HG03558 (cell line): Measurements from ENCODE around the gene PDX1.

Experiments
- ATAC-seq: cut with Tn5 transposase; IDR thresholded peaks from one replicate; pipeline ENCODE4 v1.9.1; 2021; ENCODE audit warnings: moderate number of reproducible peaks; ENCODE audit not compliant: unreplicated experiment; ENCODE audit errors: extremely low read depth

Gene PDX1

DNA sequence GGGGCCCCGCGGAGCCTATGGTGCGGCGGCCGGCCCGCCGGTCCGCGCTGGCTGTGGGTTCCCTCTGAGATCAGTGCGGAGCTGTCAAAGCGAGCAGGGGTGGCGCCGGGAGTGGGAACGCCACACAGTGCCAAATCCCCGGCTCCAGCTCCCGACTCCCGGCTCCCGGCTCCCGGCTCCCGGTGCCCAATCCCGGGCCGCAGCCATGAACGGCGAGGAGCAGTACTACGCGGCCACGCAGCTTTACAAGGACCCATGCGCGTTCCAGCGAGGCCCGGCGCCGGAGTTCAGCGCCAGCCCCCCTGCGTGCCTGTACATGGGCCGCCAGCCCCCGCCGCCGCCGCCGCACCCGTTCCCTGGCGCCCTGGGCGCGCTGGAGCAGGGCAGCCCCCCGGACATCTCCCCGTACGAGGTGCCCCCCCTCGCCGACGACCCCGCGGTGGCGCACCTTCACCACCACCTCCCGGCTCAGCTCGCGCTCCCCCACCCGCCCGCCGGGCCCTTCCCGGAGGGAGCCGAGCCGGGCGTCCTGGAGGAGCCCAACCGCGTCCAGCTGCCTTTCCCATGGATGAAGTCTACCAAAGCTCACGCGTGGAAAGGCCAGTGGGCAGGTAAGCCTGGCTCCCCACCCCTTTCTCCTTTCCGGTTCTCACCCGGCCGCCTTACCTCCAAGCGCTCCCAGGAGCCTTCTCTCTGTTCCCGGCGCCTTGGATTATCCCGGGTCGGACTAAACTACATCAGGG is at the start of gene PDX1:
TSS of gene PDX1 (plus strand) at position 67 of the 743 bp plus-strand sequence. CDS start at position 206, 139 bp downstream.
- ATAC-seq = no peak

GRCh38 chr13:27878274-27878673 is 41.5 kb upstream of the PDX1 start:
- ATAC-seq = no peak

- ATAC-seq = no peak
Observed at GRCh38 chr13:27889471-27889870, 30.3 kb upstream of the PDX1 start.

DNA sequence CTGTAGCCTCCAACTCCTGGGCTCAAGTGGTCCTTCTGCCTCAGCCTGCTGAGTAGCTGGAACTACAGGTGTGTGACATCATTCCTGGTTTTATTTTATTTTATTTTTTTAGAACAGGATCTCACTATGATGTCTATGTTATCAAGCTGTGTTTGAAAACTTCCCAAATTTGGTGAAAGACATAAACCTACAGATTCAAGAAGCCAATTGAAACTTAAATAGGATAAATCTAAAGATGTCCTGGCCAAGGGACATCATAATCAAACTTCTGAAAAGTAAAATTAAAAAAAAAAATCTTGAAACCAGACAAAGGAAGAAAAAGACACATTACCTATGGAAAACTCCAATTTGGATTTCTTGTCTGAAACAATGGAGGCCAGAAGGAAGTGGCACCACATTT is 23.1 kb upstream of the PDX1 start:
- no peak for ATAC-seq

- ATAC-seq = no peak
Observed at GRCh38 chr13:27904719-27905118, 15.1 kb upstream of the PDX1 start.

GRCh38 chr13:27905650-27906049 is 14.2 kb upstream of the PDX1 start:
- ATAC-seq = no peak

GRCh38 chr13:27907121-27907787 is 12.5 kb upstream of the PDX1 start:
- ATAC-seq = no peak

DNA sequence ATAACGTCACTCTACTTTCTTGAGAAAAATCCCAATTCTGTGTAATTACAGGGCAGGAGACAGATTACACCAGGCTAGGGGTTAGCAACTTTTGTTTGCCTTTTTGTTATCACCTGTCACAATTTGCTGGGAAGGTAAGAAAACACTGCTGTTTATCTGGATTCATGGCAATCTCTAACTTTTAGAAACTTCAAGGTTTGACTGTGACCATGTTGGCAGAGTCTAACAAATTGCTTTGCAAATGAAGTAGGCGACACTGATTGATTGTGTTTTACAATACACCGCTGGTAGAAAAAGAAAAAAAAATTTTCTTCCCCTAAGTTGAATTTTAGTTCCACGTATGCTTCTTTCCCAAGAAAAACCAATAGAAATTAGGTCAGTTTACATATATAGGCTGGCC is 10.4 kb upstream of the PDX1 start:
- no peak for ATAC-seq

- no peak for ATAC-seq
Observed at GRCh38 chr13:27911521-27911920, 8.3 kb upstream of the PDX1 start.

DNA sequence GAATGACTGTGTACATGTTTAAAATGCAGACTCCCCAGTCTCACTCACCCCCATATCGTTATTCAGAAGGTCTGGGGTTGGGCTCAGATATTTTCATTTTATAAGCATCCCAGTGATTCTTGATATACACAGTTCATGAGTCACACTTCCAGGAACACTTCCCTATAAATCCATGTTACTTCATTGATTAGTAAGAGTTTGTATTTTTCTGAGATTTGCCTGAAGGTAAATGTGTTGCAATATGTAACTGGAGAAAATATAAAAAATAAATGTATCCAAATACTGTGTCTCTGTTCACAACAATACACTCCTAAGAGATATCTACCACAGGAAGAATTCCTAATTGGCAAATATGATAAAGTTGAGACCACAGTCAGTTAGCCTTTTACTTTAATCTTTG is 6.6 kb upstream of the PDX1 start:
- ATAC-seq = no peak

GRCh38 chr13:27915301-27916207 is 4.2 kb upstream of the PDX1 start:
- ATAC-seq = no peak

DNA sequence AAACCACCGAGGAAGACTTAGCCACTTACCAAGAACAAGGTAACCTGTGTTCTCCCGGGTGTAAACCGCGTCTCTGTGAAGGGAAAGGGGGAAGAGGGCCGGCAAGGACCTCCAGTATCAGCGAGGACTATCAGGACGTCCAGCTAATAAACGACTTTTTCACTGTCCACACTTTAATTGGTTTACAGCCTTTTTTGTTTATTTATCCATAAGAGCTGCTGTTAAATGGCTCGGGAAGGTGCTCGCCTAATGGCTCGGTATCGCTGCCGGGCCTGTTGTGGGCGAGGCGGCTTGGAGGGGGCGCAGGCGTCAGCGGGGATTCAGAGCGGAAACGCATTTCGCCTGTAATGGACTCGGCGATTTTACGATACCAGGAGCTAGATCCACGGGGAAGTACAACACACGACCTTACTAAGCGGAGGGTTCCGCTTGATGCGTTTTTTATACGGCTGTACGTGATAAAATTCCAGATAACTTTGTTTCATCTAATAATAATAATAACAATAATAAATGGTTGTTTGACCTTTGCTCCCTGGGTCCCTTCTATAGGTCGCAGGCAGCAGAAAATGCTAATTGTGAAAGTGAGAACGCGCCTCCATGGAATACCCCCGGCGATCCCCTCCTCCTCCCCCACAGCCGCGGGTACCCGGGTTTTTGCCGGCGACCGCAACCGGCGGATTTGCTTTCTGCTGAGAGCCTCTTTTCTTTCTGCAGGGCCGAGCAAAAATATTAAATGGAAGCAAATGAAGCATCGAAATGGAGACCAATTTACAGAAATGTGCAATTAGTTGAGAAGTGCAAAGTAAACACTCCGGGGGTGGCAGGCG is 2.5 kb upstream of the PDX1 start:
- no peak for ATAC-seq

DNA sequence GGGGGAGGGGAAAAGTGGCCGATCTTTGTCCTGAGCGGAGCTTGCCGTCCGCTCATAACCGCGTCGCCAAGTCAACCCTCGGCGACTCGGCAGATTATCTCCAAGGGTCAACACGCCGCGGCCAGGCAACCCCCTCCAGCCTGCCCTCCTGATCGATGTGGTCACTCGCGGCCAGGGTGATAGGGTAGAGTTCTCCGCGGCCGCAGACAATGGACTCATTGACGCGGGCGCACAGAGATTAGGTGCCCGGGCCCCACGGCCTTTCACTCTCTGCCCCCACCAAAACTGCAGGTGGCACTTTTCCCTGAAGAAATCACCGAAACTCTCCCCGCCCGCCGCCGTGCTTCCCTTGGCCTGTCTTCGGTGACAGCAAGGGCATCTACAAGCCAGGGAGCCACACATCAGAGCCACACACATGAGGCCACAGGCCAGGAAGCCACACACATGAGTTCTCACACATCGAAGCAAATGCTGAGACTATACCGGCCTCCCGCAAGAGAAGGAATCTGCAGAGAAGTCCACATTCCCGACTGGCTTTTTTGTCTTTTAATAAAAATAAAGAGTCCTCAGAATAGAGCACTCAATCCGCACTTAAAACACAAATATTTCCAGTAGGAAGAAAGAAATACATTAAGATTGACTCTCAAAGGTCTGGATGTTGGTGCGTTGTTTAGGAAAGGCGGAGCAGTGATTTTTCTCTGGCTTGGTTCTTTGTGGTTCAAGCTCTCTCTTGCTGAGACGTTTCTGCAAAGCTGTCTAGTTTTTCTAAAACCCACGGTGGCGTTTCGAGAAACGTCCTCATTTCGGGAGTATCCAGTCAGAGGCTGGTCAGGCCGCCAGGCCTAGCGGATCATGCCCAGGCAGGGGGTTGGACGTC is 1.5 kb upstream of the PDX1 start:
- ATAC-seq = no peak

DNA sequence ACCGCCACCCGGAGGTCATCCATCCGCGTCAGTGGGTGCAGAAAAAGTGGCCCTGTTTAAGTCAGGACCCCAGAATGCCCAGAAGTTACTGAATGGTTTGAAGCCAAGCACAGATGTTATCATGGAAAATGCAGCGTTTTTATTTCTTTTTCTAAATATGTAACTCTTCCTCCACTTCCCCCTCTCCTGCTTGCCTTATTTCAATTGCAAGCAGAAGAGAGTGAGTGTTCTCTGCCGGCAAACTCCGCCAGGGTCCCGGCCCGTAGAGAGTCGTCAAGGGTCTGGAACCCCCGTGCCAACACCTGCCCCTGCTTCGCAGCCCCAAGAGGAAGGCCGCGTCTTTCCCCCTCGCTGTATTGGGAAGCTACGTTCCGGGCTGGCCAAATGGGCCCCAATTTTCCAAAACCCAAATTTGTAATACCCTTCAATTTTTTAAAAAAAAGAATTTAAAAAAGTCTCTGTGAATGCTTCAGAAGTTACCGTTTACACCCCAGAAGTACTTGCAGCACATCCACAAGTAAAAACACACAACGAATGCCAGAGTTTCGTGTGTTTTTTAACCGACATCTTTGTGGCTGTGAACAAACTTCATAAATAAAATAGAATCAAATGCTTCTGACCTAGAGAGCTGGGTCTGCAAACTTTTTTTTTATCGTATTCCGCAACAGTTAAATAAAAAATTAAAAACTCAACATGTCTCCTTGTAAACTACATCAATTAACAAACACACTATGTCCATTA is 712 bp upstream of the PDX1 start:
- no peak for ATAC-seq

GRCh38 chr13:27919659-27919933 is 204 bp upstream of the PDX1 start:
- ATAC-seq = no peak

DNA sequence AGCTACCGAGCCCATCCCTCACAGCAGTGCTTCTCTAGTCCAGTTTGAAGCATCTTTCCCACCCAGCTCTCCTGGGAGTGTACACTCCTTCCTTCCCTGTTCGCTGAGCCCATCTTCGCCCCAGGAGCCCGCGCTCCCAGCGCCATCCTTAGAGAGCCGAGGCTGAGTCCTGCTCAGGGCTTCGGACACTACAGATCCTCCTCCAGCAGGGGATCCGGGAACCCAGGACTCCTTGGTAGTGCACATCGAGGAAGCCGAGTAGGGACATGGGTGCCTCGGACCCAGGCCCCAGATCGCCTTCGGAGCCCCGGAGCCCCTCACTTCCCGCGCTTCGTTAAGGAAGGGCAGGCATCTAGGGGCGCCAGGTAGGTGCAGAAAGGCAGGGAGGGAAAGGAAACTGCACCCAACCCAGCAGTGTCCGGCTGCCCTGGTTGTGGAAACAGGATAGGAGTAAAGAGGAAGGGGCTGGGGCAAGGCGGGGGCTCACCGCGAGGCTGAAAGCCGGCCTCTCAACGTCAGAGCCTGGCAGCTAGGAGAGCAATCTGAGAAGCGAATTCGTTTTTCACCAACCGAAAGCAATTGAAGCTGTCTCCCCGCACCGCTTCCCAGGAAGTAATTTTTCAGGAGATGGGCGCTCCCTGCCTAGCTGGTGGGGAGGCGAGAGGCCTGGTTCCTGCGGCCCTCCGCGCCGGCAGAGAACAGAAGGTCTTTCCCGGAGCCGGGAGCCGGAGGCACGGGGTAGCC is 1.0 kb downstream of the PDX1 start:
- ATAC-seq = no peak

DNA sequence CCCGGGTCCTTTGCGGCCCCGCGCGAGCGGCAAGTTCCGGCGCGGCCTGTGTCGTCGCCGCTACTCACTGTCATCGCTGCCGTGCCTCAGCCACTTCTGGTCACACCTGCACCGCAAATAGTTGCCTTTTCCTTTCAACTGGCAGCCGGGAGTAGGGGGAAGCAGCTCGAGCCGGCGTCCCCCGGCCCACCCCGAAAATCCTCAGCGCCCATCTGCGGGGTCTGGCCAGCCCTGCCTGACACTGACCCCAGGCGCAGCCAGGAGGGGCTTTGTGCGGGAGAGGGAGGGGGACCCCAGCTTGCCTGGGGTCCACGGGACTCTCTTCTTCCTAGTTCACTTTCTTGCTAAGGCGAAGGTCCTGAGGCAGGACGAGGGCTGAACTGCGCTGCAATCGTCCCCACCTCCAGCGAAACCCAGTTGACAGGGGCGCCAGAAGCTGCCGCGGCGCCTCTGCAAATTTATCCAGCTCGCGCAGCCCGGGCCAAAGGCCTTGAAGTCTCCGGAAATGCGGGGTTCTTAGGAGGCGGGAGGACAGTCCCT is 1.7 kb downstream of the PDX1 start:
- ATAC-seq = no peak
